ENCODE data around the gene WIPI1. TPM values are rescaled to one million over a fixed set of nuclear protein-coding genes. Genes with fewer than 3 reads are reported as not detected.
A peak's percentile ranks its signal among the peaks of the same experiment; 100 is the strongest.

The WIPI1 gene
- total RNA-seq, 1 experiment from 2014 or later: 38.4 TPM

GRCh38 chr17:68383443-68384321 lies 73.6 kb downstream of the WIPI1 start:
- Mint-ChIP-seq H3K27ac (ENCODE audit: low read depth, unreplicated experiment) (no peak overlapping the region), H3K4me1 (ENCODE audit: insufficient read depth, unreplicated experiment) (peaks cover 13% of the 10 kb centered on the region), H3K36me3 (ENCODE audit: insufficient read depth, unreplicated experiment) (no peaks in the 10 kb centered on the region), H3K9me3 (ENCODE audit: unreplicated experiment) (no peaks in the 10 kb centered on the region), H3K27me3 (ENCODE audit: insufficient read depth, unreplicated experiment) (no peaks in the 10 kb centered on the region), H3K4me3 (ENCODE audit: unreplicated experiment) (no peak overlapping the region)
- no peak for TF ChIP-seq CTCF (IDR thresholded peaks at IDR 0.05; ENCODE audit: unreplicated experiment)
- POLR2A ChIA-PET: interaction anchor here (0.7 kb wide), 1 partner anchor 883 kb away, joined by 3 read pairs; no protein-coding TSS in a partner anchor
- peak; percentile 76 for DNase-seq (ENCODE audit: unreplicated experiment)
- no TSS peak for BruUV-seq (replicated peaks)
- CTCF ChIA-PET: interaction anchor here (1.0 to 2.1 kb wide), 2 partner anchors 16 to 52 kb away, joined by 3 to 6 read pairs; no protein-coding TSS in a partner anchor
- intact Hi-C loops (cut with micrococcal nuclease): loop anchor here (5.0 kb wide), 1 partner anchor 91 kb away; the partner anchor contains the start of genes ARSG and SLC16A6

GRCh38 chr17:68383120-68383442 lies 74.2 kb downstream of the WIPI1 start:
- POLR2A ChIA-PET: no interaction called here
- no peaks in the 10 kb centered on the region for H3K27me3 Mint-ChIP-seq (ENCODE audit: insufficient read depth, unreplicated experiment)
- intact Hi-C loops (cut with micrococcal nuclease): loop anchor here (5.0 kb wide), 1 partner anchor 91 kb away; the partner anchor contains the start of genes ARSG and SLC16A6
- H3K9me3 Mint-ChIP-seq (ENCODE audit: unreplicated experiment): no peaks in the 10 kb centered on the region
- H3K4me3 Mint-ChIP-seq (ENCODE audit: unreplicated experiment): no peak overlapping the region
- BruUV-seq (replicated peaks): no TSS peak
- TF ChIP-seq CTCF (IDR thresholded peaks at IDR 0.05; ENCODE audit: unreplicated experiment): no peak
- H3K36me3 Mint-ChIP-seq (ENCODE audit: insufficient read depth, unreplicated experiment): no peaks in the 10 kb centered on the region
- DNase-seq (ENCODE audit: unreplicated experiment): no peak
- CTCF ChIA-PET: interaction anchor here (2.1 kb wide), 1 partner anchor 52 kb away, joined by 6 read pairs; no protein-coding TSS in a partner anchor
- H3K4me1 Mint-ChIP-seq (ENCODE audit: insufficient read depth, unreplicated experiment): peaks cover 19% of the 10 kb centered on the region
- H3K27ac Mint-ChIP-seq (ENCODE audit: low read depth, unreplicated experiment): no peak overlapping the region

GRCh38 chr17:68382582-68383085 lies 74.7 kb downstream of the WIPI1 start:
- POLR2A ChIA-PET: no interaction called here
- H3K27me3 Mint-ChIP-seq (ENCODE audit: insufficient read depth, unreplicated experiment): no peaks in the 10 kb centered on the region

More at GRCh38 chr17:68382582-68383085, 74.7 kb downstream of the WIPI1 start:
- intact Hi-C loops (cut with micrococcal nuclease): loop anchor here (5.0 kb wide), 1 partner anchor 90 kb away; the partner anchor contains the start of genes ARSG and SLC16A6
- no peak overlapping the region for H3K4me3 Mint-ChIP-seq (ENCODE audit: unreplicated experiment)
- no peaks in the 10 kb centered on the region for H3K36me3 Mint-ChIP-seq (ENCODE audit: insufficient read depth, unreplicated experiment)
- H3K4me1 Mint-ChIP-seq (ENCODE audit: insufficient read depth, unreplicated experiment): peaks cover 24% of the 10 kb centered on the region
- DNase-seq (ENCODE audit: unreplicated experiment): no peak
- no peak for TF ChIP-seq CTCF (IDR thresholded peaks at IDR 0.05; ENCODE audit: unreplicated experiment)
- H3K27ac Mint-ChIP-seq (ENCODE audit: low read depth, unreplicated experiment): no peak overlapping the region
- BruUV-seq (replicated peaks): no TSS peak
- no peaks in the 10 kb centered on the region for H3K9me3 Mint-ChIP-seq (ENCODE audit: unreplicated experiment)
- CTCF ChIA-PET: interaction anchor here (2.1 kb wide), 1 partner anchor 53 kb away, joined by 6 read pairs; no protein-coding TSS in a partner anchor
